NCI-H146 treated with DMSO at 0.1 percent for 48 hours (cell line): Measurements from ENCODE around the gene OR2C1.

ENCODE experiments used
- DNase-seq: peaks from one replicate; lab custom pipeline; 2025; ENCODE audit not compliant: unreplicated experiment; lab: John Stamatoyannopoulos, UW

OR2C1 gene

GRCh38 chr16:3389663-3390338, 34.1 kb downstream of the OR2C1 start:
- DNase-seq, result no peak

- no peak for DNase-seq
Observed at GRCh38 chr16:3400446-3400778, 44.7 kb downstream of the OR2C1 start.

- DNase-seq, result peak; percentile 99
Observed at GRCh38 chr16:3400779-3401688, 45.3 kb downstream of the OR2C1 start, which contains the start of the genes ZNF174 and ZSCAN32. ZNF174 (plus strand) TSS chr16:3401215; CDS start chr16:3402005, 790 bp downstream. ZSCAN32 (minus strand) TSS chr16:3401004; CDS start chr16:3397557, 3,447 bp downstream.

DNA sequence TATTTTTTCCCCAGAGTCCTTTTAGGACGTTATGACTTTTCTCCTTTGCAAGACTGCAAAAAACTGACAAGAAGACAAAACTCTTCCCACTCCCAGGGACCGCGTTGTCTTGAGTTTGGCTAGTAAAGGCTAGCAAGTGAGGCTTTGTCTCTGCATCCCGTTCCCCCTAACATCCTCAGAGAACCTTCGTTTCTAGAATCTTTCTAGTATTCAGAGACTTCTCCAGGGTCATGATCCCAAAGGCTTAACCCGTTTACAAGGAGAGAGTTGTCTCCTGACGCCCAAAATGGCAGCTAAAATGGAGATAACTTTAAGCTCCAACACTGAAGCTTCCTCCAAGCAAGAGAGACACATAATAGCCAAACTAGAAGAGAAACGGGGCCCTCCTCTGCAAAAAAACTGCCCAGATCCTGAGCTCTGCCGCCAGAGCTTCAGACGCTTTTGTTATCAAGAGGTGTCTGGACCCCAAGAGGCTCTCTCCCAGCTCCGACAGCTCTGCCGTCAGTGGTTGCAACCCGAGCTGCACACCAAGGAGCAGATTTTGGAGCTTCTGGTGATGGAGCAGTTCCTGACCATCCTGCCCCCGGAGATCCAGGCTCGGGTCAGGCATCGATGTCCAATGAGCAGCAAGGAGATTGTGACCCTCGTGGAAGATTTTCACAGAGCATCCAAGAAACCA, 46.2 kb downstream of the OR2C1 start:
- DNase-seq, result no peak
